PC-3 (cell line): Measurements from ENCODE around the gene GCGR.

ENCODE experiments used
- EZH2 ChIP-seq: fragments of 300-600 bp; sonication (generic); IDR thresholded peaks from one replicate; pipeline ENCODE4 v1.6.1; 2017; ENCODE audit warnings: antibody characterized with exemption, mild to moderate bottlenecking, low read length; ENCODE audit not compliant: unreplicated experiment
- EZH2phosphoT487 ChIP-seq: fragments of 300-600 bp; sonication (generic); IDR thresholded peaks from 2 replicates; pipeline ENCODE4 v1.6.1; 2018; ENCODE audit warnings: mild to moderate bottlenecking, antibody characterized with exemption, low read length, borderline replicate concordance
- TF ChIP-seq, protein P1 (sequence below): fragments of 300-600 bp; sonication (generic); conservative IDR thresholded peaks from 2 replicates; pipeline ENCODE4 v1.5.1; 2017; ENCODE audit warnings: antibody characterized with exemption, low read depth, mild to moderate bottlenecking, low read length

DNA sequence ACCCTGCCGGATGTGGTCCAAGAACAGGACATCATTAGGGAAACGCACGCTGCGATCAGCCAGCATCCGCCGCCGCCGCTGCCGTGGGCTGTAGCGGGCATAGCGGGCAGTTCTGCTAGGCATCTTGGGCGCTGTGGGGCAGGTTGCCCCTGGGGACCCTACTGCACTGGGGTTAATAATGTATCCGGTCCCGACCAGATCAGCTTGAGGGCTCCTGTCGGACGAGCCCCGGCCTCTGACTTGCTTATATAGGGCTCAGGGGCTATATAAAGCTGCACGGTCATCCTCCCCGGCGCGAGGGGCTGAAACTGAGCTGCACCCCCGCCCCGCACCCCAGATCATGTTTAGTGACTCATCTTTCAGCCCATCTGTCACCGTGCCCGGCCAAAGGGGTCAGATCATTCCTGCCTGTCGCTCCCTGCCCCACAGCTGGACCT, 30.9 kb downstream of the GCGR start, which contains the start of gene PPP1R27:
- TF ChIP-seq, protein P1, sequence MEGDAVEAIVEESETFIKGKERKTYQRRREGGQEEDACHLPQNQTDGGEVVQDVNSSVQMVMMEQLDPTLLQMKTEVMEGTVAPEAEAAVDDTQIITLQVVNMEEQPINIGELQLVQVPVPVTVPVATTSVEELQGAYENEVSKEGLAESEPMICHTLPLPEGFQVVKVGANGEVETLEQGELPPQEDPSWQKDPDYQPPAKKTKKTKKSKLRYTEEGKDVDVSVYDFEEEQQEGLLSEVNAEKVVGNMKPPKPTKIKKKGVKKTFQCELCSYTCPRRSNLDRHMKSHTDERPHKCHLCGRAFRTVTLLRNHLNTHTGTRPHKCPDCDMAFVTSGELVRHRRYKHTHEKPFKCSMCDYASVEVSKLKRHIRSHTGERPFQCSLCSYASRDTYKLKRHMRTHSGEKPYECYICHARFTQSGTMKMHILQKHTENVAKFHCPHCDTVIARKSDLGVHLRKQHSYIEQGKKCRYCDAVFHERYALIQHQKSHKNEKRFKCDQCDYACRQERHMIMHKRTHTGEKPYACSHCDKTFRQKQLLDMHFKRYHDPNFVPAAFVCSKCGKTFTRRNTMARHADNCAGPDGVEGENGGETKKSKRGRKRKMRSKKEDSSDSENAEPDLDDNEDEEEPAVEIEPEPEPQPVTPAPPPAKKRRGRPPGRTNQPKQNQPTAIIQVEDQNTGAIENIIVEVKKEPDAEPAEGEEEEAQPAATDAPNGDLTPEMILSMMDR = no peak
- no peak for TF ChIP-seq EZH2phosphoT487
- TF ChIP-seq EZH2 = no peak
